Chondrocyte (in vitro differentiated cells): Measurements from ENCODE around the gene ZNF217. TPM values are rescaled to one million over a fixed set of nuclear protein-coding genes. Genes with fewer than 3 reads are reported as not detected.
A peak's percentile ranks its signal among the peaks of the same experiment; 100 is the strongest.
"Not testable (repeated sequence)": the region's sequence is repeated elsewhere in the genome, so short reads cannot be mapped to it uniquely, and the experiment has no call there.

Experiments
- DNase-seq: peaks from one replicate; pipeline ENCODE4 v3.0.0; 2021; ENCODE audit warnings: mixed read lengths, low spot score
- H3K27ac Mint-ChIP-seq: one replicate; pipeline ENCODE4 v1.8.0; 2021; ENCODE audit warnings: mild to moderate bottlenecking, moderate library complexity, mixed read lengths; ENCODE audit not compliant: unreplicated experiment
- H3K27me3 Mint-ChIP-seq: 2 replicates; pipeline ENCODE4 v1.8.0; 2021; ENCODE audit warnings: low read depth, mixed read lengths
- H3K36me3 Mint-ChIP-seq: 2 replicates; pipeline ENCODE4 v1.8.0; 2021; ENCODE audit warnings: low read depth, mixed read lengths
- H3K4me1 Mint-ChIP-seq: 2 replicates; pipeline ENCODE4 v1.8.0; 2021; ENCODE audit warnings: low read depth, mild to moderate bottlenecking, mixed read lengths
- H3K4me3 Mint-ChIP-seq: one replicate; pipeline ENCODE4 v1.8.0; 2021; ENCODE audit warnings: mild to moderate bottlenecking, moderate library complexity, mixed read lengths; ENCODE audit not compliant: unreplicated experiment
- H3K9me3 Mint-ChIP-seq: 2 replicates; pipeline ENCODE4 v1.8.0; 2021; ENCODE audit warnings: low read depth, mixed read lengths
- total RNA-seq: library from RNA; stranded (reverse); gene quantifications from 3 replicates; pipeline ENCODE4 v1.2.1, GENCODE V29; 2021
- TF ChIP-seq, protein P1 (sequence below): fragments of 200-600 bp; sonication (generic); IDR thresholded peaks from 2 replicates; pipeline ENCODE4 v1.5.0; 2021; ENCODE audit warnings: antibody characterized with exemption, mild to moderate bottlenecking, moderate library complexity

Gene ZNF217
- total RNA-seq, 1 donor from 2014 or later, result 28.7 TPM

DNA sequence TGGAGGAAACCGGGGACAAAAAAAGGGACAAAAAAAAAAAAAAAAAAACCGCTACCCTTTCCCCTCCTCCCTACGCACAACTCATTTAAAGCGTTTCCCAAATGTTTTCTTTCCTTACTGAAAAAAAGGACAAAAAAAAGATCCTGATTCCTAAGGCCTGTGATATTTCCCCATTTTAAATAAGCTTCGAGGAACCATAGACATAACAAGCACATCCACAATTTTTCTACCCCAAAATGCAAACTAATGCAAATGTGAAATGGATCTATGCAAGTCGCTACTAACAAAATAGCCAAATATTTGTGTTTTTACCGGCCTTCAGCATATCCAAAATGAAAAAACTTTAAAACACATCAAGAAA lies 1.4 kb upstream of the ZNF217 start:
- H3K4me1 Mint-ChIP-seq, result peaks cover 51% of the 10 kb centered on the region

GRCh38 chr20:53594068-53595017 lies 704 bp upstream of the ZNF217 start:
- H3K4me3 Mint-ChIP-seq, result peak overlapping the region; percentile 75
- no peaks in the 10 kb centered on the region for H3K9me3 Mint-ChIP-seq
- H3K36me3 Mint-ChIP-seq, result no peaks in the 10 kb centered on the region
- peaks cover 56% of the 10 kb centered on the region for H3K4me1 Mint-ChIP-seq
- TF ChIP-seq, protein P1, sequence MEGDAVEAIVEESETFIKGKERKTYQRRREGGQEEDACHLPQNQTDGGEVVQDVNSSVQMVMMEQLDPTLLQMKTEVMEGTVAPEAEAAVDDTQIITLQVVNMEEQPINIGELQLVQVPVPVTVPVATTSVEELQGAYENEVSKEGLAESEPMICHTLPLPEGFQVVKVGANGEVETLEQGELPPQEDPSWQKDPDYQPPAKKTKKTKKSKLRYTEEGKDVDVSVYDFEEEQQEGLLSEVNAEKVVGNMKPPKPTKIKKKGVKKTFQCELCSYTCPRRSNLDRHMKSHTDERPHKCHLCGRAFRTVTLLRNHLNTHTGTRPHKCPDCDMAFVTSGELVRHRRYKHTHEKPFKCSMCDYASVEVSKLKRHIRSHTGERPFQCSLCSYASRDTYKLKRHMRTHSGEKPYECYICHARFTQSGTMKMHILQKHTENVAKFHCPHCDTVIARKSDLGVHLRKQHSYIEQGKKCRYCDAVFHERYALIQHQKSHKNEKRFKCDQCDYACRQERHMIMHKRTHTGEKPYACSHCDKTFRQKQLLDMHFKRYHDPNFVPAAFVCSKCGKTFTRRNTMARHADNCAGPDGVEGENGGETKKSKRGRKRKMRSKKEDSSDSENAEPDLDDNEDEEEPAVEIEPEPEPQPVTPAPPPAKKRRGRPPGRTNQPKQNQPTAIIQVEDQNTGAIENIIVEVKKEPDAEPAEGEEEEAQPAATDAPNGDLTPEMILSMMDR, result peak; percentile 67
- DNase-seq, result peak; percentile 98
- H3K27ac Mint-ChIP-seq, result peak overlapping the region; percentile 94
- no peaks in the 10 kb centered on the region for H3K27me3 Mint-ChIP-seq

More for the DNA sequence above, 1.4 kb upstream of the ZNF217 start:
- H3K9me3 Mint-ChIP-seq, result no peaks in the 10 kb centered on the region
- H3K36me3 Mint-ChIP-seq, result no peaks in the 10 kb centered on the region
- no peaks in the 10 kb centered on the region for H3K27me3 Mint-ChIP-seq
- H3K27ac Mint-ChIP-seq, result peak overlapping the region; percentile 94
- TF ChIP-seq, protein P1, result no peak
- peak overlapping the region; percentile 75 for H3K4me3 Mint-ChIP-seq
- DNase-seq, result no peak

GRCh38 chr20:53592992-53593465 lies 610 bp downstream of the ZNF217 start:
- Mint-ChIP-seq H3K4me1 (peaks cover 63% of the 10 kb centered on the region), H3K9me3 (no peaks in the 10 kb centered on the region), H3K4me3 (peak overlapping the region; percentile 79), H3K27ac (peak overlapping the region; percentile 97), H3K27me3 (no peaks in the 10 kb centered on the region), H3K36me3 (no peaks in the 10 kb centered on the region)
- no peak for DNase-seq
- TF ChIP-seq, protein P1, result peak; percentile 3

- H3K36me3 Mint-ChIP-seq, H3K9me3 Mint-ChIP-seq, H3K27me3 Mint-ChIP-seq, DNase-seq: not testable (repeated sequence)
- Mint-ChIP-seq H3K4me3 (peak overlapping the region; percentile 79), H3K27ac (peak overlapping the region; percentile 97), H3K4me1 (peaks cover 63% of the 10 kb centered on the region)
Observed at GRCh38 chr20:53592454-53592991, 1.1 kb downstream of the ZNF217 start.

- H3K9me3 Mint-ChIP-seq, H3K27me3 Mint-ChIP-seq, H3K36me3 Mint-ChIP-seq, DNase-seq: not testable (repeated sequence)
- H3K4me3 Mint-ChIP-seq, result peak overlapping the region; percentile 79
- H3K27ac Mint-ChIP-seq, result peak overlapping the region; percentile 97
- peaks cover 65% of the 10 kb centered on the region for H3K4me1 Mint-ChIP-seq
Observed at GRCh38 chr20:53591941-53592441, 1.6 kb downstream of the ZNF217 start.

DNA sequence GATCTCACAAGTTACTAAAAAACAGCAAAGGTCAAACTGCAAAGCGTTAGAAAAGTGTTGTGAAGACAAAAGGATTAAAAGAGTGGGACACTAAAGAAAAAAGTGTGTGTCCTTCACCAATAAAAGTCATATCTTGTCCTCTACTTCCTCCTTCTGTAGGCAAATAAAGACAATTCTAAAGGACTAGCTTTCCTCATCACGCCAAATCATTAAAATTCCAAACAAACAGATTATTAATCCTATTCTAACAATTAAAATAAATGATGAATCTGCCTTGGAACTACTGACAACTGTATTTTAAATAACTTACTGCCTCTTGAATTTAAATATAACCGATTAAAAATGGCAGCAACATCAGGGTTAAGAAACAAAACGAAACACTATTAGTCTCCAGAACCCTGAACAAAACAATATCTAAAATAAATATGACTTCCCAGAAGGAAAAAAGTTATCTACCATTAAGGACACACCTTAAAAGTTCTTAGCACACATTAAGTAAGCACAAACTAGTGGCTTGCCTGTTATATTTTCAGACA lies 2.4 kb downstream of the ZNF217 start:
- not testable (repeated sequence) for H3K27me3 Mint-ChIP-seq, H3K9me3 Mint-ChIP-seq, H3K36me3 Mint-ChIP-seq, DNase-seq
- Mint-ChIP-seq H3K27ac (peak overlapping the region; percentile 97), H3K4me1 (peaks cover 65% of the 10 kb centered on the region), H3K4me3 (peak overlapping the region; percentile 79)

DNA sequence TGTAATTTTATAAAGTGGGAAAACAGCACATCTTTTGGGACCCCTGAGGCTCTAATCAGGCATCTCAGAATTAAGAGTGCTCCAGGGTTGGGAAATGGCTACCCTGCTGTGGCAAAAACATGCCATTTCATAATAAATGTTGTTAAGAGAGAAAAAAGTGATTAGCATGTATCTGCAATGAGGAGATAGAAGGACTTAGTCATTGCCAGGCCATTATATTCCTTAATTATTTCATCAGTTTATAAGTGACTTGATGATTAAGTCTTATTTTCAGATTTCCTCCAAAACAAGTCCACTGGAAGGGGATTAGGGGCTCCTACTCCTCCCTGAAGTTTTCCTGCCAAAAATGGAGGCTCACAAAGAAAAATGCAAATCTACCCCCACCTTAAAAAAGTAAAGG lies 3.0 kb downstream of the ZNF217 start:
- Mint-ChIP-seq H3K4me1 (peaks cover 65% of the 10 kb centered on the region), H3K4me3 (peak overlapping the region; percentile 79), H3K27ac (peak overlapping the region; percentile 97)
- H3K9me3 Mint-ChIP-seq, H3K27me3 Mint-ChIP-seq, DNase-seq, H3K36me3 Mint-ChIP-seq: not testable (repeated sequence)

- Mint-ChIP-seq H3K4me3 (peak overlapping the region; percentile 79), H3K4me1 (peaks cover 64% of the 10 kb centered on the region), H3K27ac (peak overlapping the region; percentile 97)
- H3K27me3 Mint-ChIP-seq, H3K9me3 Mint-ChIP-seq, DNase-seq, H3K36me3 Mint-ChIP-seq: not testable (repeated sequence)
Observed at GRCh38 chr20:53590122-53590521, 3.5 kb downstream of the ZNF217 start.

GRCh38 chr20:53589321-53590065 lies 4.1 kb downstream of the ZNF217 start:
- Mint-ChIP-seq H3K27ac (peak overlapping the region; percentile 97), H3K4me3 (peak overlapping the region; percentile 79), H3K4me1 (peaks cover 63% of the 10 kb centered on the region)
- DNase-seq, H3K9me3 Mint-ChIP-seq, H3K27me3 Mint-ChIP-seq, H3K36me3 Mint-ChIP-seq: not testable (repeated sequence)
